WTC11 (cell line): ENCODE results near the gene ZZZ3. TPM values are rescaled to one million over a fixed set of nuclear protein-coding genes. Genes with fewer than 3 reads are reported as not detected.
A peak's percentile ranks its signal among the peaks of the same experiment; 100 is the strongest.

Source experiments
- ATAC-seq: fragments of 200-7000 bp; cut with Tn5 transposase; 2 replicates; pipeline ENCODE4 v1.10.0; 2021; ENCODE audit warnings: mild to moderate bottlenecking, moderate library complexity
- CTCF ChIA-PET: fragments of 300-600 bp; sonication (Branson Sonifier 250); formaldehyde crosslinking; loops from one replicate; lab custom pipeline; 2021; ENCODE audit warnings: antibody characterized with exemption; lab: Charles Lee
- POLR2A ChIA-PET: fragments of 350-600 bp; sonication (Branson Sonifier 250); formaldehyde crosslinking; loops from one replicate; lab custom pipeline; 2021; ENCODE audit warnings: antibody characterized with exemption; lab: Charles Lee
- DNase-seq: peaks from one replicate; pipeline ENCODE4 v3.0.0; 2021; ENCODE audit warnings: low spot score
- H3K27ac Mint-ChIP-seq: 2 replicates; pipeline ENCODE4 v1.8.0; 2021; ENCODE audit warnings: mixed read lengths
- H3K27me3 Mint-ChIP-seq: 2 replicates; pipeline ENCODE4 v1.8.0; 2021; ENCODE audit warnings: low read depth, mild to moderate bottlenecking, moderate library complexity, mixed read lengths
- H3K36me3 Mint-ChIP-seq: 2 replicates; pipeline ENCODE4 v1.8.0; 2021; ENCODE audit warnings: mixed read lengths
- H3K4me1 Mint-ChIP-seq: 2 replicates; pipeline ENCODE4 v1.8.0; 2022; ENCODE audit warnings: mixed read lengths
- H3K4me3 Mint-ChIP-seq: 2 replicates; pipeline ENCODE4 v1.8.0; 2021; ENCODE audit warnings: mild to moderate bottlenecking, moderate library complexity, mixed read lengths
- H3K9me3 Mint-ChIP-seq: 2 replicates; pipeline ENCODE4 v1.8.0; 2021; ENCODE audit warnings: mixed read lengths
- ATF3 ChIP-seq: sonication (generic); formaldehyde crosslinking; conservative IDR thresholded peaks from 2 replicates; pipeline ENCODE4 v1.8.1; 2022; ENCODE audit warnings: mild to moderate bottlenecking, missing genetic modification reagents
- CBFB ChIP-seq: sonication (generic); formaldehyde crosslinking; IDR thresholded peaks from 2 replicates; pipeline ENCODE4 v1.8.1; 2022; ENCODE audit warnings: mild to moderate bottlenecking, low read depth, missing genetic modification reagents
- CDX4 ChIP-seq: fragments of 250-450 bp; sonication (Bioruptor Pico); IDR thresholded peaks from 2 replicates; pipeline ENCODE4 v1.9.0; 2021; ENCODE audit warnings: moderate library complexity, mild to moderate bottlenecking, inconsistent platforms, borderline replicate concordance
- CREB1 ChIP-seq: sonication (generic); formaldehyde crosslinking; IDR thresholded peaks from 2 replicates; pipeline ENCODE4 v1.8.0; 2023; ENCODE audit warnings: mild to moderate bottlenecking, missing genetic modification reagents
- CREM ChIP-seq: sonication (generic); formaldehyde crosslinking; IDR thresholded peaks from 2 replicates; pipeline ENCODE4 v1.8.1; 2022; ENCODE audit warnings: mild to moderate bottlenecking, missing genetic modification reagents, moderate library complexity
- E2F1 ChIP-seq: sonication (generic); formaldehyde crosslinking; IDR thresholded peaks from 2 replicates; pipeline ENCODE4 v1.8.0; 2022; ENCODE audit warnings: mild to moderate bottlenecking, missing genetic modification reagents
- E2F5 ChIP-seq: sonication (generic); formaldehyde crosslinking; IDR thresholded peaks from 2 replicates; pipeline ENCODE4 v1.8.1; 2022; ENCODE audit warnings: mild to moderate bottlenecking, moderate library complexity, missing genetic modification reagents
- EMX1 ChIP-seq: fragments of 250-450 bp; sonication (Bioruptor Pico); IDR thresholded peaks from 2 replicates; pipeline ENCODE4 v1.8.0; 2021; ENCODE audit warnings: mild to moderate bottlenecking
- ERG ChIP-seq: fragments of 250-450 bp; sonication (Bioruptor Pico); IDR thresholded peaks from 2 replicates; pipeline ENCODE4 v1.8.0; 2021; ENCODE audit warnings: mild to moderate bottlenecking
- ETV6 ChIP-seq: sonication (generic); formaldehyde crosslinking; IDR thresholded peaks from 2 replicates; pipeline ENCODE4 v1.8.1; 2022; ENCODE audit warnings: mild to moderate bottlenecking, missing genetic modification reagents
- HMGA2 ChIP-seq: fragments of 250-450 bp; sonication (Bioruptor Pico); IDR thresholded peaks from 2 replicates; pipeline ENCODE4 v1.4.0; 2021; ENCODE audit warnings: mild to moderate bottlenecking, moderate library complexity
- IRF2 ChIP-seq: sonication (generic); formaldehyde crosslinking; IDR thresholded peaks from 2 replicates; pipeline ENCODE4 v1.8.0; 2022; ENCODE audit warnings: low read depth, missing genetic modification reagents, borderline replicate concordance
- MAX ChIP-seq: sonication (generic); formaldehyde crosslinking; IDR thresholded peaks from 2 replicates; pipeline ENCODE4 v1.8.0; 2022; ENCODE audit warnings: mild to moderate bottlenecking, missing genetic modification reagents
- NFATC4 ChIP-seq: fragments of 250-450 bp; sonication (Bioruptor Pico); IDR thresholded peaks from 2 replicates; pipeline ENCODE4 v1.9.0; 2021; ENCODE audit warnings: mild to moderate bottlenecking
- OVOL2 ChIP-seq: fragments of 250-450 bp; sonication (Bioruptor Pico); IDR thresholded peaks from 2 replicates; pipeline ENCODE4 v1.9.0; 2021; ENCODE audit warnings: mild to moderate bottlenecking, borderline replicate concordance
- PREB ChIP-seq: sonication (generic); formaldehyde crosslinking; IDR thresholded peaks from 2 replicates; pipeline ENCODE4 v1.8.1; 2022; ENCODE audit warnings: mild to moderate bottlenecking, missing genetic modification reagents, moderate library complexity, borderline replicate concordance
- PRRX2 ChIP-seq: fragments of 250-450 bp; sonication (Bioruptor Pico); IDR thresholded peaks from 2 replicates; pipeline ENCODE4 v1.8.0; 2021; ENCODE audit warnings: mild to moderate bottlenecking
- RELA ChIP-seq: sonication (generic); formaldehyde crosslinking; IDR thresholded peaks from 2 replicates; pipeline ENCODE4 v1.8.1; 2022; ENCODE audit warnings: missing genetic modification reagents, mild to moderate bottlenecking, borderline replicate concordance
- SMAD4 ChIP-seq: sonication (generic); formaldehyde crosslinking; IDR thresholded peaks from 2 replicates; pipeline ENCODE4 v1.8.0; 2022; ENCODE audit warnings: mild to moderate bottlenecking, missing genetic modification reagents
- TCF7 ChIP-seq: sonication (generic); formaldehyde crosslinking; IDR thresholded peaks from 2 replicates; pipeline ENCODE4 v1.8.0; 2022; ENCODE audit warnings: mild to moderate bottlenecking, low read depth, missing genetic modification reagents, moderate library complexity
- ZMAT4 ChIP-seq: fragments of 250-450 bp; sonication (Bioruptor Pico); IDR thresholded peaks from 2 replicates; pipeline ENCODE4 v1.9.0; 2021; ENCODE audit warnings: mild to moderate bottlenecking
- ZNF219 ChIP-seq: sonication (generic); formaldehyde crosslinking; IDR thresholded peaks from 2 replicates; pipeline ENCODE4 v1.8.0; 2023; ENCODE audit warnings: missing genetic modification reagents, mild to moderate bottlenecking, borderline replicate concordance
- ZNF263 ChIP-seq: sonication (generic); formaldehyde crosslinking; IDR thresholded peaks from 2 replicates; pipeline ENCODE4 v1.8.1; 2022; ENCODE audit warnings: low read depth, mild to moderate bottlenecking, moderate library complexity, missing genetic modification reagents
- ZNF423 ChIP-seq: fragments of 250-450 bp; sonication (Bioruptor Pico); IDR thresholded peaks from 2 replicates; pipeline ENCODE4 v2.1.2; 2022; ENCODE audit warnings: mild to moderate bottlenecking, moderate library complexity
- ZNF425 ChIP-seq: fragments of 250-450 bp; sonication (Bioruptor Pico); conservative IDR thresholded peaks from 2 replicates; pipeline ENCODE4 v1.9.0; 2021; ENCODE audit warnings: mild to moderate bottlenecking
- total RNA-seq: library from RNA; stranded (reverse); gene quantifications from 3 replicates; pipeline ENCODE4 v1.2.3, GENCODE V29; 2021

Gene ZZZ3
- total RNA-seq, 1 experiment from 2014 or later, result 43.5 TPM

- Mint-ChIP-seq H3K9me3 (no peaks in the 10 kb centered on the region), H3K4me3 (no peak overlapping the region), H3K27me3 (no peaks in the 10 kb centered on the region), H3K36me3 (no peaks in the 10 kb centered on the region), H3K4me1 (peaks cover 37% of the 10 kb centered on the region), H3K27ac (no peak overlapping the region)
- TF ChIP-seq MAX (no peak), IRF2 (CRISPR knock-in tag) (no peak), HMGA2 (CRISPR knock-in tag) (no peak), EMX1 (no peak), TCF7 (CRISPR knock-in tag) (no peak), RELA (no peak), ETV6 (no peak), CREB1 (CRISPR knock-in tag) (no peak), PRRX2 (CRISPR knock-in tag) (no peak), NFATC4 (CRISPR knock-in tag) (no peak), ZNF263 (CRISPR knock-in tag) (no peak), ZNF423 (no peak), CREM (no peak), SMAD4 (no peak)
- ATAC-seq, result no peak
- ChIA-PET CTCF (interaction anchor here (0.6 to 1.6 kb wide), 3 partner anchors 9 to 37 kb away, joined by 3 read pairs; partner anchors contain the start of gene ZZZ3), POLR2A (interaction anchor here (0.5 kb wide), 1 partner anchor 538 kb away, joined by 5 read pairs; no protein-coding TSS in a partner anchor)
- DNase-seq, result no peak
Measured at GRCh38 chr1:77673716-77674355, 8.6 kb downstream of the ZZZ3 start.

- DNase-seq, result no peak
- CTCF ChIA-PET, result interaction anchor here (0.6 to 1.6 kb wide), 3 partner anchors 10 to 36 kb away, joined by 3 read pairs; partner anchors contain the start of gene ZZZ3
- TF ChIP-seq ZMAT4, result no peak
- TF ChIP-seq, all 79 proteins: peak for 0
- POLR2A ChIA-PET, result no interaction called here
- Mint-ChIP-seq H3K27me3 (no peaks in the 10 kb centered on the region), H3K27ac (peak overlapping the region; percentile 33), H3K4me1 (peaks cover 33% of the 10 kb centered on the region), H3K9me3 (no peaks in the 10 kb centered on the region), H3K4me3 (no peak overlapping the region), H3K36me3 (no peaks in the 10 kb centered on the region)
- no peak for ATAC-seq
Measured at GRCh38 chr1:77673030-77673429, 9.4 kb downstream of the ZZZ3 start.

- Mint-ChIP-seq H3K4me3 (no peak overlapping the region), H3K9me3 (no peaks in the 10 kb centered on the region), H3K36me3 (no peaks in the 10 kb centered on the region), H3K27me3 (no peaks in the 10 kb centered on the region), H3K4me1 (peaks cover 35% of the 10 kb centered on the region), H3K27ac (no peak overlapping the region)
- ATAC-seq (no peak), DNase-seq (no peak)
- POLR2A ChIA-PET, result no interaction called here
- CTCF ChIA-PET, result interaction anchor here (1.1 kb wide), 1 partner anchor 15 kb away, joined by 3 read pairs; no protein-coding TSS in a partner anchor
- TF ChIP-seq HMGA2 (CRISPR knock-in tag) (no peak), ZNF425 (CRISPR knock-in tag) (no peak), CDX4 (CRISPR knock-in tag) (no peak), CBFB (CRISPR knock-in tag) (no peak), ZNF219 (CRISPR knock-in tag) (no peak), ATF3 (CRISPR knock-in tag) (no peak), IRF2 (CRISPR knock-in tag) (no peak), PREB (no peak), ERG (CRISPR knock-in tag) (no peak), OVOL2 (CRISPR knock-in tag) (no peak), E2F5 (CRISPR knock-in tag) (no peak), E2F1 (CRISPR knock-in tag) (no peak), SMAD4 (no peak)
Measured at GRCh38 chr1:77672374-77672773, 10.1 kb downstream of the ZZZ3 start.
